ENCODE measurements around the gene GGCX. TPM values are rescaled to one million over a fixed set of nuclear protein-coding genes. Genes with fewer than 3 reads are reported as not detected.

Gene GGCX
- total and polyA plus RNA-seq, 2 of the 13 experiments (the other 11 are each of a cell fraction or from before 2014, with no cell fraction given): 72.5 to 103 TPM

DNA sequence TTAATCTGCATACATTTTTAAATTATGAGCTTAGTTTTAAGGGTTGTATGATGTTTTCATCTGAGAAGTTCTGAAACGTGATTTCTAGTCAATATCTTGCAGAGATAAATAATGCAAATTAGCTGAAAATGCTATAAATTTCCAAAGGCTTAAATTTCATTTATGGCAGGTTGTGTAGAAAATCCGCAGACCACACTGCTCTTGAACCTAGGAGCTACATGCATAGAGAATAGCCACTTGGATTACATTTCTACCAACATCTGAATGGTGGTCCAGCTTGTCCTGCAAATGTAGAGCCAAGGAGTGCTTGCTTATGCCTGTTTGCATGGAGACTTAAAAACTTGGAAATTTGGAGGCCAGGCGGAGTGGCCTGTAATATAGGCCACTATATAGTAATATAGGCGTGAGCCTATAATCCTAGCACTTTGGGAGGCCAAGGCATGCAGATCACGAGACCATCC, 15.5 kb downstream of the GGCX start (continued):
- no peak for TF ChIP-seq TCF12 (IDR thresholded peaks at IDR 0.05)
- TF ChIP-seq TCF12 (CRISPR knock-in tag; IDR thresholded peaks at IDR 0.05): no peak
- TF ChIP-seq ZNF3 (CRISPR knock-in tag; IDR thresholded peaks at IDR 0.05): no peak
- 0 out of 2 replicates have a peak, but pooled peaks have one; percentile 5 for TF ChIP-seq FOSL1 (CRISPR knock-in tag; IDR thresholded peaks at IDR 0.05; ENCODE audit: borderline replicate concordance)
- TF ChIP-seq PAF1 (CRISPR knock-in tag; IDR thresholded peaks at IDR 0.05): peak; percentile 91
- TF ChIP-seq ZNF124 (CRISPR knock-in tag; IDR thresholded peaks at IDR 0.05): no peak
- TF ChIP-seq, protein P1, sequence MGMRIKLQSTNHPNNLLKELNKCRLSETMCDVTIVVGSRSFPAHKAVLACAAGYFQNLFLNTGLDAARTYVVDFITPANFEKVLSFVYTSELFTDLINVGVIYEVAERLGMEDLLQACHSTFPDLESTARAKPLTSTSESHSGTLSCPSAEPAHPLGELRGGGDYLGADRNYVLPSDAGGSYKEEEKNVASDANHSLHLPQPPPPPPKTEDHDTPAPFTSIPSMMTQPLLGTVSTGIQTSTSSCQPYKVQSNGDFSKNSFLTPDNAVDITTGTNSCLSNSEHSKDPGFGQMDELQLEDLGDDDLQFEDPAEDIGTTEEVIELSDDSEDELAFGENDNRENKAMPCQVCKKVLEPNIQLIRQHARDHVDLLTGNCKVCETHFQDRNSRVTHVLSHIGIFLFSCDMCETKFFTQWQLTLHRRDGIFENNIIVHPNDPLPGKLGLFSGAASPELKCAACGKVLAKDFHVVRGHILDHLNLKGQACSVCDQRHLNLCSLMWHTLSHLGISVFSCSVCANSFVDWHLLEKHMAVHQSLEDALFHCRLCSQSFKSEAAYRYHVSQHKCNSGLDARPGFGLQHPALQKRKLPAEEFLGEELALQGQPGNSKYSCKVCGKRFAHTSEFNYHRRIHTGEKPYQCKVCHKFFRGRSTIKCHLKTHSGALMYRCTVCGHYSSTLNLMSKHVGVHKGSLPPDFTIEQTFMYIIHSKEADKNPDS (CRISPR knock-in tag; IDR thresholded peaks at IDR 0.05): no peak
- no peak for TF ChIP-seq NR2F2 (IDR thresholded peaks at IDR 0.05; ENCODE audit: borderline replicate concordance, low read depth)
- TF ChIP-seq ZNF24 (IDR thresholded peaks at IDR 0.05): no peak
- TF ChIP-seq HOXA3 (CRISPR knock-in tag; IDR thresholded peaks at IDR 0.05): no peak
- no peak for TF ChIP-seq STAT5B (CRISPR knock-in tag; IDR thresholded peaks at IDR 0.05)
- no peak for TF ChIP-seq MEIS2 (CRISPR knock-in tag; IDR thresholded peaks at IDR 0.05)
- no peak for TF ChIP-seq SMYD3 (CRISPR knock-in tag; IDR thresholded peaks at IDR 0.05)
- TF ChIP-seq ARNTL (CRISPR knock-in tag; IDR thresholded peaks at IDR 0.05): no peak
- no peak for TF ChIP-seq PHF21A (CRISPR knock-in tag; IDR thresholded peaks at IDR 0.05)
- 0 out of 2 replicates have a peak, but pooled peaks have one; percentile 12 for TF ChIP-seq YEATS2 (CRISPR knock-in tag; IDR thresholded peaks at IDR 0.05; ENCODE audit: borderline replicate concordance)
- TF ChIP-seq ZNF121 (CRISPR knock-in tag; IDR thresholded peaks at IDR 0.05): no peak
- TF ChIP-seq, protein P2, sequence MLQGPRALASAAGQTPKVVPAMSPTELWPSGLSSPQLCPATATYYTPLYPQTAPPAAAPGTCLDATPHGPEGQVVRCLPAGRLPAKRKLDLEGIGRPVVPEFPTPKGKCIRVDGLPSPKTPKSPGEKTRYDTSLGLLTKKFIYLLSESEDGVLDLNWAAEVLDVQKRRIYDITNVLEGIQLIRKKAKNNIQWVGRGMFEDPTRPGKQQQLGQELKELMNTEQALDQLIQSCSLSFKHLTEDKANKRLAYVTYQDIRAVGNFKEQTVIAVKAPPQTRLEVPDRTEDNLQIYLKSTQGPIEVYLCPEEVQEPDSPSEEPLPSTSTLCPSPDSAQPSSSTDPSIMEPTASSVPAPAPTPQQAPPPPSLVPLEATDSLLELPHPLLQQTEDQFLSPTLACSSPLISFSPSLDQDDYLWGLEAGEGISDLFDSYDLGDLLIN (CRISPR knock-in tag; IDR thresholded peaks at IDR 0.05; ENCODE audit: borderline replicate concordance): no peak
- TF ChIP-seq ZNF33A (CRISPR knock-in tag; IDR thresholded peaks at IDR 0.05; ENCODE audit: borderline replicate concordance): no peak
- TF ChIP-seq KAT7 (CRISPR knock-in tag; IDR thresholded peaks at IDR 0.05; ENCODE audit: borderline replicate concordance): no peak
- 0 out of 2 replicates have a peak, but pooled peaks have one; percentile 73 for TF ChIP-seq ZC3H4 (CRISPR knock-in tag; IDR thresholded peaks at IDR 0.05; ENCODE audit: borderline replicate concordance)
- no peak for TF ChIP-seq ZFP37 (CRISPR knock-in tag; IDR thresholded peaks at IDR 0.05; ENCODE audit: borderline replicate concordance)
- no peak for TF ChIP-seq TAF1 (CRISPR knock-in tag; IDR thresholded peaks at IDR 0.05)
- TF ChIP-seq DPF2 (CRISPR knock-in tag; IDR thresholded peaks at IDR 0.05; ENCODE audit: borderline replicate concordance, low read depth): no peak
- TF ChIP-seq, protein P3, sequence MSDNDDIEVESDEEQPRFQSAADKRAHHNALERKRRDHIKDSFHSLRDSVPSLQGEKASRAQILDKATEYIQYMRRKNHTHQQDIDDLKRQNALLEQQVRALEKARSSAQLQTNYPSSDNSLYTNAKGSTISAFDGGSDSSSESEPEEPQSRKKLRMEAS (IDR thresholded peaks at IDR 0.05): no peak
- TF ChIP-seq ZNF563 (CRISPR knock-in tag; IDR thresholded peaks at IDR 0.05): no peak
- 0 out of 2 replicates have a peak, but pooled peaks have one; percentile 21 for TF ChIP-seq HDAC6 (IDR thresholded peaks at IDR 0.05; ENCODE audit: low read depth, low read length)
- no peak for TF ChIP-seq ESRRA (CRISPR knock-in tag; IDR thresholded peaks at IDR 0.05; ENCODE audit: low read depth)
- TF ChIP-seq, protein P4, sequence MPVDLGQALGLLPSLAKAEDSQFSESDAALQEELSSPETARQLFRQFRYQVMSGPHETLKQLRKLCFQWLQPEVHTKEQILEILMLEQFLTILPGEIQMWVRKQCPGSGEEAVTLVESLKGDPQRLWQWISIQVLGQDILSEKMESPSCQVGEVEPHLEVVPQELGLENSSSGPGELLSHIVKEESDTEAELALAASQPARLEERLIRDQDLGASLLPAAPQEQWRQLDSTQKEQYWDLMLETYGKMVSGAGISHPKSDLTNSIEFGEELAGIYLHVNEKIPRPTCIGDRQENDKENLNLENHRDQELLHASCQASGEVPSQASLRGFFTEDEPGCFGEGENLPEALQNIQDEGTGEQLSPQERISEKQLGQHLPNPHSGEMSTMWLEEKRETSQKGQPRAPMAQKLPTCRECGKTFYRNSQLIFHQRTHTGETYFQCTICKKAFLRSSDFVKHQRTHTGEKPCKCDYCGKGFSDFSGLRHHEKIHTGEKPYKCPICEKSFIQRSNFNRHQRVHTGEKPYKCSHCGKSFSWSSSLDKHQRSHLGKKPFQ (CRISPR knock-in tag; IDR thresholded peaks at IDR 0.05; ENCODE audit: insufficient replicate concordance): no peak
- TF ChIP-seq NFYB (CRISPR knock-in tag; IDR thresholded peaks at IDR 0.05): no peak

Measured in HepG2 (cell line).